Limb (tissue), 2 donors: Measurements from ENCODE around the gene LRMDA.

ENCODE experiments used
- DNase-seq, 2 donors: peaks; one replicate each; pipeline ENCODE4 v3.0.0-alpha.2; 2016; ENCODE audit errors: extremely low spot score in 2 of 2

LRMDA gene

GRCh38 chr10:75861582-75861981 is 430.2 kb downstream of the LRMDA start:
- no peak for DNase-seq

GRCh38 chr10:75862935-75863334 is 431.5 kb downstream of the LRMDA start:
- no peak for DNase-seq

- no peak for DNase-seq
Observed at GRCh38 chr10:75864717-75865116, 433.3 kb downstream of the LRMDA start.

- DNase-seq = no peak
Observed at GRCh38 chr10:75865413-75866299, 434.2 kb downstream of the LRMDA start.

- no peak for DNase-seq
Observed at GRCh38 chr10:75866300-75866625, 434.8 kb downstream of the LRMDA start.

GRCh38 chr10:75866731-75867130 is 435.3 kb downstream of the LRMDA start:
- DNase-seq = no peak

- no peak for DNase-seq
Observed at GRCh38 chr10:75868574-75868973, 437.1 kb downstream of the LRMDA start.

- no peak for DNase-seq
Observed at GRCh38 chr10:75870039-75870645, 438.7 kb downstream of the LRMDA start.

- no peak for DNase-seq
Observed at GRCh38 chr10:75875740-75876139, 444.3 kb downstream of the LRMDA start.

- no peak for DNase-seq
Observed at GRCh38 chr10:75876710-75877109, 445.3 kb downstream of the LRMDA start.

GRCh38 chr10:75877877-75878276 is 446.5 kb downstream of the LRMDA start:
- no peak for DNase-seq

- DNase-seq = no peak
Observed at GRCh38 chr10:75878586-75878985, 447.2 kb downstream of the LRMDA start.

- peak in 1 of 2 donors; percentile 13 for DNase-seq
Observed at GRCh38 chr10:75880031-75880775, 448.8 kb downstream of the LRMDA start.

- DNase-seq = no peak
Observed at GRCh38 chr10:75883081-75884072, 452.0 kb downstream of the LRMDA start.

GRCh38 chr10:75884808-75885207 is 453.4 kb downstream of the LRMDA start:
- DNase-seq = no peak

- no peak for DNase-seq
Observed at GRCh38 chr10:75887369-75887768, 455.9 kb downstream of the LRMDA start.

- DNase-seq = no peak
Observed at GRCh38 chr10:75887992-75888680, 456.7 kb downstream of the LRMDA start.

- DNase-seq = no peak
Observed at GRCh38 chr10:75889051-75889450, 457.6 kb downstream of the LRMDA start.

GRCh38 chr10:75894761-75895160 is 463.3 kb downstream of the LRMDA start:
- no peak for DNase-seq

GRCh38 chr10:75895259-75895658 is 463.8 kb downstream of the LRMDA start:
- DNase-seq = no peak
